HG03039 (cell line): ENCODE data around the gene COX6B1.
"Not testable (repeated sequence)": the region's sequence is repeated elsewhere in the genome, so short reads cannot be mapped to it uniquely, and the experiment has no call there.

Experiments
- ATAC-seq: cut with Tn5 transposase; IDR thresholded peaks from one replicate; pipeline ENCODE4 v1.9.1; 2021; ENCODE audit warnings: mild to moderate bottlenecking, moderate library complexity; ENCODE audit not compliant: unreplicated experiment

COX6B1 gene

GRCh38 chr19:35633727-35634440 lies 14.2 kb upstream of the COX6B1 start:
- no peak for ATAC-seq

DNA sequence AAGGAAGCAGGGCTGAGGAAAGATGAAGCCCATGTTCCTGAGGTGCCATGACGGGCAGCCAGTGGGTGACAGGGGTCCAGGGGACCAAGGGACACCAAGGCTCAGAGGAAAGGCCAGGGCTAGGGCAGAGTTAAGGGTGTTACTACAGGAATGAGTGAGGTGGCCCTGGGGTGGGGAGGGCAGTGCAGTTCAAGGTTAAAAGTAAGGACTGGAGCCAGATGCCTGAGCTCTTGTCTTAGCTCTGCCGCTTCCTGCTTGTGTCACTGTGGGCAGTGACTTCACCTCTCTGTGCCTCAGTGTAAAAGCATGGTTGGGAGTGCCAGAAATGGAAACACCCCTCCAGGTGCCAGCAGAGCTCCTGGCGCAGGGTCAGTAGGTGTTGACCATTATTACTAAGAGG lies 11.5 kb upstream of the COX6B1 start:
- no peak for ATAC-seq

DNA sequence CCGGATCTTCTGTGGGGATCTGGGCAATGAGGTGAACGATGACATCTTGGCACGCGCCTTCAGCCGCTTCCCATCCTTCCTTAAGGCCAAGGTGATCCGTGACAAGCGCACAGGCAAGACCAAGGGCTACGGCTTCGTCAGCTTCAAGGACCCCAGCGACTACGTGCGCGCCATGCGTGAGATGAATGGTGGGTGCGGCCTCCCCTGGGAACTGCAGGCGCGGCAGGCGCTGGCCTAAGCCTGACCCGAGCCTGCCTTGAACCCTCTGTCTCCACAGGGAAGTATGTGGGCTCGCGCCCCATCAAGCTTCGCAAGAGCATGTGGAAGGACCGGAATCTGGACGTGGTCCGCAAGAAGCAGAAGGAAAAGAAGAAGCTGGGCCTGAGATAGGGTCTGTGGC lies 11.0 kb upstream of the COX6B1 start:
- ATAC-seq: no peak

- ATAC-seq: no peak
Measured at GRCh38 chr19:35639321-35639639, 8.8 kb upstream of the COX6B1 start.

- no peak for ATAC-seq
Measured at GRCh38 chr19:35639863-35640262, 8.3 kb upstream of the COX6B1 start.

DNA sequence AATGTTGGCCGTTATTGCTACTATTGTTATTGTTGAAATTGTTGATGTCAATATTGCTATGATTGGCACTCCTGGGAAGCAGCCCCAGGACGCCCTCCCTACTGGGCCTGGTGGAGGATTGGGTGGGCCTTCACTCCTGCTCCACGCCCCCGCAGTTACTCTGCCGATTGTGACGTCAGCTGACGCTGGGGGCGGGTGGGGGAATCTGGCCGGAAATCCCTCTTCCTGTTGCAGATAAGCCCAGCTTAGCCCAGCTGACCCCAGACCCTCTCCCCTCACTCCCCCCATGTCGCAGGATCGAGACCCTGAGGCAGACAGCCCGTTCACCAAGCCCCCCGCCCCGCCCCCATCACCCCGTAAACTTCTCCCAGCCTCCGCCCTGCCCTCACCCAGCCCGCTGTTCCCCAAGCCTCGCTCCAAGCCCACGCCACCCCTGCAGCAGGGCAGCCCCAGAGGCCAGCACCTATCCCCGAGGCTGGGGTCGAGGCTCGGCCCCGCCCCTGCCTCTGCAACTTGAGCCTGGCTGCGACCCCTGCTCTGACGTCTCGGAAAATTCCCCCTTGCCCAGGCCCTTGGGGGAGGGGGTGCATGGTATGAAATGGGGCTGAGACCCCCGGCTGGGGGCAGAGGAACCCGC lies 6.5 kb upstream of the COX6B1 start, which contains the start of gene ETV2:
Gene ETV2, plus strand, starts transcription at position 231 of the 637 bp plus-strand sequence. CDS start 716 bp downstream, outside the sequence.
- no peak for ATAC-seq

DNA sequence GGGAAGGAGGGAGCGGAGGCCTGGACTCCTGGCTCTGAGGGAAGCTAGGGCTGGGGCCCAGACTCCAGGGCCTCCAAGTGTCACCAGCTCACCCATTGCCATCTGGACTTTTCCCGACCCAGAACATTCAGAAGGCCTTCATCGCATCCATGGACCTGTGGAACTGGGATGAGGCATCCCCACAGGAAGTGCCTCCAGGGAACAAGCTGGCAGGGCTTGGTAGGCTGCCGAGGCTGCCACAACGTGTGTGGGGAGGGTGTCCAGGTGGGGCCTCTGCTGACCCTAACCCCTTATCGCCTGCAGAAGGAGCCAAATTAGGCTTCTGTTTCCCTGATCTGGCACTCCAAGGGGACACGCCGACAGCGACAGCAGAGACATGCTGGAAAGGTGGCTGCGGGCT lies 5.8 kb upstream of the COX6B1 start:
- no peak for ATAC-seq

DNA sequence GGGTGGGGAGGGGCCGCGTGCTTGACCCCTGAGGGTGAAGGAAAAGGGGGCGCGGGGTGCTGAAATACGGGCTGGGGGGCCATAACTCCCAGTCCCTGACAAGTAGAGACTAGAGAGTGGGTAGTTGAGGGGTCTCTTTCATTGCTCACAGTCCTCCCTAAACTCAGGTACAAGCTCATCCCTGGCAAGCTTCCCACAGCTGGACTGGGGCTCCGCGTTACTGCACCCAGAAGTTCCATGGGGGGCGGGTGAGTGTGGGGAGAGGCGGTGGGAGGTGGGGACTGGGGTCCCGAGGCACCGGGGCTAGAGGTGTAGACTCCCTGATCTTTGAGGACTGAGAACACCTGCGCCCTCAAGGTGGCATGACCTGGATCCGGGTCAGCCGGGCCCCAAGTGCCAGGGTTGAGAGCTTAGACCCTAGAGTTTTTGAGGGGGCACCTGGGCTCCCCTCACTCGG lies 5.3 kb upstream of the COX6B1 start:
- ATAC-seq: no peak

DNA sequence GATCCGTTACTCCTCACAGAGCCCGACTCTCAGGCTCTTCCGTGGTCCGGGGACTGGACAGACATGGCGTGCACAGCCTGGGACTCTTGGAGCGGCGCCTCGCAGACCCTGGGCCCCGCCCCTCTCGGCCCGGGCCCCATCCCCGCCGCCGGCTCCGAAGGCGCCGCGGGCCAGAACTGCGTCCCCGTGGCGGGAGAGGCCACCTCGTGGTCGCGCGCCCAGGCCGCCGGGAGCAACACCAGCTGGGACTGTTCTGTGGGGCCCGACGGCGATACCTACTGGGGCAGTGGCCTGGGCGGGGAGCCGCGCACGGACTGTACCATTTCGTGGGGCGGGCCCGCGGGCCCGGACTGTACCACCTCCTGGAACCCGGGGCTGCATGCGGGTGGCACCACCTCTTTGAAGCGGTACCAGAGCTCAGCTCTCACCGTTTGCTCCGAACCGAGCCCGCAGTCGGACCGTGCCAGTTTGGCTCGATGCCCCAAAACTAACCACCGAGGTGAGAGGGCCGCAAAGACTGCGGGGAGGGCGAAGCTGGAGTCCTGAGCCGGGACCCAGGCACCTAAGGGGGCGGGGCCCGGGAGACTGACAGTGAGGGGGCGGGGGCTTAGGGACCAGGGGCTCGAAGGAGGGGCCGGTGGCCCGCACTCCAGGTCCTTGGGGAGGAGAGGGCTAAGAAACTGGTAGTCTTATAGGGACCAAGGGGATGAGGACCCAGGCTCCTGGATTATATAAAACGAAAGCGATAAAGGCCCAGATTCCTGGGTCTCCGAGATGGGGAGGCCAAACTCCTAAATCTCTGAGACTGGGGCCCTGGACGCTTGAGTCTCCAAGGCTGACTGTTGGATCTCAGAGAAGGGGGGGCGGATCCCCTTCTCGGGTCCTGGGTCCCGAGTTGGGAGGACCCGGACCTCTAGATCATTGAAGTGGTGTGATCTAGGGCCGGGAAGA lies 4.6 kb upstream of the COX6B1 start:
- peak; percentile 26 for ATAC-seq

- ATAC-seq: peak; percentile 60
Measured at GRCh38 chr19:35644206-35644986, 3.7 kb upstream of the COX6B1 start.

GRCh38 chr19:35644987-35645679 lies 3.0 kb upstream of the COX6B1 start:
- no peak for ATAC-seq

DNA sequence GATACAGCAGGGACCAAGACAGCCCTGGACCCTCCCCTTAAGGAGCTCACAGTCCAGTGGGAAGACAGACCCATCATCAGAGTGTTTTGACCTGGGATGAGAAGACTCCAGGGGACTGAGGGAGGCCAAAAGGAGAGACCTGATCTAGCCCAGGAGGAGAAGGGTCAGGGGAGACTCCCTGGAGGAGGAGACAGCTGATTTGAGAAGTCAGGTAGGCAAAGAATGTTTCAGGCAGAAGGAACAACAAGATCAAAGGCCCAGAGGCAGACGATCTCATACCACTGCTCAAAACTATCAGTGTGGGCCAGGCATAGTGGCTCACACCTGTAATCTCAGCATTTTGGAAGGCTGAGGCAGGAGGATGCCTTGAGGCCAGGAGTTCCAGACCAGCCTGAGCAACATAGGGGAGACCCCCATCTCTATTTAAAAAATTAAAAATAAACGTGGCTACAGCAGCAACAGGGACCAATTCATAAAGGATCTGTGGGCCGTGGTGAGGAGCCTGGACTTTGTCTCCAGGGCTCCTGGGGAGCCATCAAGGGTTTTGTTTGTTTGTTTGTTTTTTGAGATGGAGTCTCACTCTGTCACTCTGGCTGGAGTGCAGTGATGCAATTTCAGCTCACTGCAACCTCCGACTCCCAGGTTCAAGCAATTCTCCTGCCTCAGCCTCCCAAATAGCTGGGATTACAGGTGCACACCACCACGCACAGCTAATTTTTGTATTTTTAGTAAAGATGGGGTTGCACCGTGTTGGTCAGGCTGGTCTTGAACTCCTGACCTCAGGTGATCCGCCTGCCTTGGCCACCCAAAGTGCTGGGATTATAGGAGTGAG lies 2.2 kb upstream of the COX6B1 start:
- no peak for ATAC-seq

DNA sequence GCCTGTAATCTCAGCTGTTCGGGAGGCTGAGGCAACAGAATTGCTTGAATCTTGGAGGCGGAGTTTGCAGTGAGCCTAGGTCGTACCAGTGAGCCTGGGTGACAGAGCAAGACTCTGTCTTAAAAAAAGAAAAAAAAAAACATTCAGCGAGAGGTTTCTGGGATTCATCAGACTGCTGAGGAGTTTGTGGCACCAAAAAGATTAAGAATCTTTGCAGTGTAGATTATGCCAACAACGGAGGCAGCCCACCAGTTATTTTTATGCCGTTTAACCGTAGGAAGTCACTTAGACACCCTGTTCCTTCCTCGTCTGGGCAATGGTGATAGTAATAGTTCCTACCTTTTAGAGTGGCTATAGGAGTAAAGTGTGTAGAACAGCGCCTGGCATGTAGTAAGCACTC lies 2.5 kb downstream of the COX6B1 start:
- no peak for ATAC-seq

GRCh38 chr19:35654828-35655227 lies 6.7 kb downstream of the COX6B1 start:
- not testable (repeated sequence) for ATAC-seq

GRCh38 chr19:35655600-35655999 lies 7.5 kb downstream of the COX6B1 start:
- ATAC-seq: no peak

DNA sequence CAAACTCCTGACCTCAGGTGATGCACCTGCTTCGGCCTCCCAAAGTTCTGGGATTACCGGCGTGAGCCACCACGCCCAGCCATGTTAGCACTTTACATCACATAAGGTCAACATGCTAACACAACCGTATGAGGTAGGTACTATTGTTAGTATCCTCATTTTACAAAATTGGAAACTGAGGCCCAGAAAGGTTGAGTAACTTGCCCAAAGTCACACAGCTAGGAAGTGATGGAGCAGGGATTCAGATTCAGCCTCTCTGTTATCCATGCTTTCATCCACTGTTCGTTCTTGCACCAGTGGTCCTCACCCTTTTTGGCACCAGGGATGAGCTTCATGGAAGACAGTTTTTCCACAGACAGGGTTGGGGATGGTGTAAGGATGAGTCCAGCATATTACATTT lies 8.6 kb downstream of the COX6B1 start:
- ATAC-seq: no peak

- no peak for ATAC-seq
Measured at GRCh38 chr19:35657904-35658700, 10.0 kb downstream of the COX6B1 start.

DNA sequence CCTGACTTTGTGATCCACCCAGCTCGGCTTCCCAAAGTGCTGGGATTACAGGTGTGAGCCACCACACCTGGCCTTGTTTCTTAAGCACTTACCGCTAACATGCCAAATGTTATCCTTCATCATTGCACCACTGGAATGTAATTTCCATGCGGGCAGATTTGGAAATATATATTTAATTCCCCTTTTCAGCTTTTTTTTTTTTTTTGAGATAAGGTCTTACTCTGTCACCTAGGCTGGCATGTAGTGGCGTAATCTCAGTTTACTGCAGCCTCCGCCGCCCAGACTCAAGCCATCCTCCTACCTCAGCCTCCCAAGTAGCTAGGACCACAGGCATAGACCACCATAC lies 13.8 kb downstream of the COX6B1 start:
- ATAC-seq: no peak

DNA sequence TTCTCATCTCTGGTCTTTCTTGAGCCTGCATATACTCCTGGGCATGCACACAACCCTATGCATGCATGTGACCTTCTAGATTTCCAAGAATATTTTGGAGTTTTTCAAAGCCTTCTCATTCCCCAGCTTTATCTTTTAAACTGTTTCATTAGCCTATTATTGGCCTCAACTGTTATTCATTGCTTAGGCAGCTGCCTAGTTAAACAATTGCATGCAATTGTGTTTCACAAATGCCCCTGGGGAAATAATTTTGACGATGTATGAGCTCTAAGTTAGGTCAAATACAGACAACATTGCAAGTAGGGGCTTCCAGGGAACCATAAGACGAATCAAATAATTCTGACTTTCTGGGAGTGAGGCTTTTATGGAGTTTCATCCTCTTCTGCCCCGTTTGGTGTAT lies 15.9 kb downstream of the COX6B1 start:
- ATAC-seq: no peak
